Sigmoid colon (tissue), 7 donors: ENCODE measurements around the gene GALNT10. TPM values are rescaled to one million over a fixed set of nuclear protein-coding genes. Genes with fewer than 3 reads are reported as not detected.

Experiments used
- DNase-seq: peaks from one replicate; pipeline ENCODE4 v3.0.0-alpha.2; 2019
- H3K27ac ChIP-seq, 4 donors: fragments of 200-600 bp; sonication (generic); one replicate each; pipeline ENCODE4 v1.5.1; 2016 to 2019; ENCODE audit warnings: mild to moderate bottlenecking in 1 of 4
- H3K27me3 ChIP-seq, 3 donors: fragments of 200-600 bp; sonication (generic); one replicate each; pipeline ENCODE4 v1.5.1; 2019; ENCODE audit warnings: mild to moderate bottlenecking in 1 of 3
- H3K36me3 ChIP-seq, 4 donors: fragments of 200-600 bp; sonication (generic); one replicate each; pipeline ENCODE4 v1.5.1; 2016 to 2019
- H3K4me1 ChIP-seq, 4 donors: fragments of 200-600 bp; sonication (generic); one replicate each; pipeline ENCODE4 v1.5.1; 2017 to 2019
- H3K4me3 ChIP-seq, 4 donors: fragments of 200-600 bp; sonication (generic); one replicate each; pipeline ENCODE4 v1.5.1; 2017 to 2019; ENCODE audit warnings: mild to moderate bottlenecking in 2 of 4, moderate library complexity in 1 of 4
- H3K9me3 ChIP-seq, 4 donors: fragments of 200-600 bp in 3 of 4; sonication (generic) in 3 of 4; one replicate each; pipeline versions ENCODE4 v1.5.1 to v1.6.1; 2013 to 2019
- CTCF ChIP-seq, 4 experiments: fragments of 450-650 bp in 3 of 4; fragments of 200-600 bp in 1 of 4; IDR thresholded peaks; one replicate each; pipeline ENCODE4 v1.5.1; 2016 to 2019; ENCODE audit warnings: antibody characterized with exemption in 4 of 4, mild to moderate bottlenecking in 3 of 4, moderate library complexity in 2 of 4
- EP300 ChIP-seq, 4 donors: sonication (generic); formaldehyde crosslinking; IDR thresholded peaks; one replicate each; pipeline ENCODE4 v1.6.1; 2017; ENCODE audit warnings: antibody characterized with exemption in 4 of 4
- POLR2A ChIP-seq, 2 donors: fragments of 450-650 bp; IDR thresholded peaks; one replicate each; pipeline ENCODE4 v1.6.1; 2016; ENCODE audit warnings: antibody characterized with exemption in 2 of 2, mild to moderate bottlenecking in 2 of 2, moderate library complexity in 2 of 2
- POLR2AphosphoS5 ChIP-seq, 4 donors: sonication (generic); formaldehyde crosslinking; IDR thresholded peaks; one replicate each; pipeline ENCODE4 v1.6.1; 2017; ENCODE audit warnings: antibody characterized with exemption in 4 of 4
- WGBS, 2 donors: extraction: QIAGEN DNeasy Blood & Tissue Kit; methylation state at CpG; one replicate each; pipeline ENCODE4 v1.1.7; 2013; 5-methylcytosine and 5-hydroxymethylcytosine counted together
- intact Hi-C: fragments of 100-400 bp; cut with DNase I; formaldehyde crosslinking; loops from one replicate; pipeline ENCODE4 v1.15.1; 2023
- polyA plus RNA-seq, 3 donors: library from polyadenylated mRNA; stranded (reverse); fragments of 200-250 nt; gene quantifications; one replicate each; pipeline ENCODE4 v1.2.3, GENCODE V29; 2013
- total RNA-seq, 4 donors: library from RNA; depleted of rRNA; stranded (reverse); fragments of >200 nt; gene quantifications; one replicate each; pipeline ENCODE4 v1.1.0, GENCODE V29; 2016
- donor health status: healthy with polysubstance abuse.
- donor health status: Bipolar disorder and iron deficiency.
- donor health status: healthy.

Gene GALNT10
- total and polyA plus RNA-seq, 7 donors = 6.0 to 41.7 (median 24.3) TPM

GRCh38 chr5:154230526-154230925 lies 40.0 kb downstream of the GALNT10 start:
- no peak for DNase-seq

GRCh38 chr5:154234551-154234950 lies 44.0 kb downstream of the GALNT10 start:
- H3K27me3 ChIP-seq = no peaks in the 10 kb centered on the region
- intact Hi-C loops = no loop called here
- H3K36me3 ChIP-seq = no peaks in the 10 kb centered on the region
- H3K4me3 ChIP-seq = no peak overlapping the region
- WGBS, 2 donors = 90 to 93% methylated on average over 3 of the region's 3 CpGs
- no peak for DNase-seq
- H3K27ac ChIP-seq = no peak overlapping the region
- peaks cover 0 to 32% (median 21%) of the 10 kb centered on the region in 4 donors for H3K4me1 ChIP-seq
- H3K9me3 ChIP-seq = no peaks in the 10 kb centered on the region
- TF ChIP-seq EP300 (IDR thresholded peaks at IDR 0.05) (no peak), POLR2A (IDR thresholded peaks at IDR 0.05) (no peak), POLR2AphosphoS5 (IDR thresholded peaks at IDR 0.05) (no peak), CTCF (IDR thresholded peaks at IDR 0.05) (no peak)

More at GRCh38 chr5:154230526-154230925, 40.0 kb downstream of the GALNT10 start:
- Histone ChIP-seq H3K4me1 (peaks cover 0 to 13% (median 3%) of the 10 kb centered on the region in 4 donors), H3K27me3 (no peaks in the 10 kb centered on the region), H3K27ac (no peak overlapping the region), H3K4me3 (no peak overlapping the region), H3K36me3 (no peaks in the 10 kb centered on the region), H3K9me3 (no peaks in the 10 kb centered on the region)
- intact Hi-C loops = no loop called here
- TF ChIP-seq POLR2AphosphoS5 (IDR thresholded peaks at IDR 0.05) (no peak), POLR2A (IDR thresholded peaks at IDR 0.05) (no peak), CTCF (IDR thresholded peaks at IDR 0.05) (no peak), EP300 (IDR thresholded peaks at IDR 0.05) (no peak)

GRCh38 chr5:154236011-154236410 lies 45.5 kb downstream of the GALNT10 start:
- Histone ChIP-seq H3K9me3 (no peaks in the 10 kb centered on the region), H3K4me3 (no peak overlapping the region), H3K27me3 (no peaks in the 10 kb centered on the region), H3K27ac (no peak overlapping the region), H3K36me3 (no peaks in the 10 kb centered on the region), H3K4me1 (peaks cover 0 to 32% (median 22%) of the 10 kb centered on the region in 4 donors)
- TF ChIP-seq EP300 (IDR thresholded peaks at IDR 0.05) = no peak
- no peak for TF ChIP-seq CTCF (IDR thresholded peaks at IDR 0.05)
- WGBS, 2 donors = 93 to 97% methylated on average over 1 of the region's 1 CpG
- no peak for DNase-seq
- intact Hi-C loops = no loop called here

- 80 to 94% methylated on average over 7 of the region's 7 CpGs for WGBS, 2 donors
- no peak for DNase-seq
- H3K9me3 ChIP-seq = no peaks in the 10 kb centered on the region
- no peak overlapping the region for H3K4me3 ChIP-seq
- TF ChIP-seq CTCF (IDR thresholded peaks at IDR 0.05) = no peak
- TF ChIP-seq EP300 (IDR thresholded peaks at IDR 0.05) = no peak
- TF ChIP-seq POLR2AphosphoS5 (IDR thresholded peaks at IDR 0.05) = no peak
- no peak for TF ChIP-seq POLR2A (IDR thresholded peaks at IDR 0.05)
- peaks cover 0 to 35% (median 20%) of the 10 kb centered on the region in 4 donors for H3K4me1 ChIP-seq
- intact Hi-C loops = no loop called here
- H3K27me3 ChIP-seq = no peaks in the 10 kb centered on the region
- no peak overlapping the region for H3K27ac ChIP-seq
- no peaks in the 10 kb centered on the region for H3K36me3 ChIP-seq
Measured at GRCh38 chr5:154236536-154237375, 46.2 kb downstream of the GALNT10 start.
